Sigmoid colon (tissue), 4 donors: ENCODE data around the gene CEACAM19.

Experiments used
- POLR2A ChIP-seq, 2 donors: fragments of 450-650 bp; IDR thresholded peaks; one replicate each; pipeline ENCODE4 v1.6.1; 2016; ENCODE audit warnings: antibody characterized with exemption in 2 of 2, mild to moderate bottlenecking in 2 of 2, moderate library complexity in 2 of 2
- POLR2AphosphoS5 ChIP-seq, 4 donors: sonication (generic); formaldehyde crosslinking; IDR thresholded peaks; one replicate each; pipeline ENCODE4 v1.6.1; 2017; ENCODE audit warnings: antibody characterized with exemption in 4 of 4
- TF ChIP-seq, protein P1 (sequence below), 4 experiments: fragments of 450-650 bp in 3 of 4; fragments of 200-600 bp in 1 of 4; IDR thresholded peaks; one replicate each; pipeline ENCODE4 v1.5.1; 2016 to 2019; ENCODE audit warnings: antibody characterized with exemption in 4 of 4, mild to moderate bottlenecking in 3 of 4, moderate library complexity in 2 of 4

DNA sequence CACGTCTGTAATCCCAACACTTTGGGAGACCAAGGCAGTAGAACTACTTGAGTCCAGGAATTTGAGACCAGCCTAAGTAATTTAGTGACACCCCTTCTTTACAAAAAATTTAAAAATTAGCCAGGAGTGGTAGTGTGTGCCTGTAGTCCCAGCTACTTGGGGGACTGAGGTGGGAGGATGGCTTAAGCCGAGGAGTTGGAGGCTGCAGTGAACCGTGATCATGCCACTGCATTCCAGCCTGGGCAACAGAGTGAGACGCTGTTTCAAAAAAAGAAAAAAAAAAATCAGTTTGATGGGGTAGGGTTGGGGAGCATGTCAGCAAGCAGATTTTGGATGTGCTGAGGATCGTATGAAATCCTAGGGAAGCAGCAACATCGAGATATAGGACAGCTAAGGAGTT, 4.2 kb downstream of the CEACAM19 start:
- TF ChIP-seq, protein P1, sequence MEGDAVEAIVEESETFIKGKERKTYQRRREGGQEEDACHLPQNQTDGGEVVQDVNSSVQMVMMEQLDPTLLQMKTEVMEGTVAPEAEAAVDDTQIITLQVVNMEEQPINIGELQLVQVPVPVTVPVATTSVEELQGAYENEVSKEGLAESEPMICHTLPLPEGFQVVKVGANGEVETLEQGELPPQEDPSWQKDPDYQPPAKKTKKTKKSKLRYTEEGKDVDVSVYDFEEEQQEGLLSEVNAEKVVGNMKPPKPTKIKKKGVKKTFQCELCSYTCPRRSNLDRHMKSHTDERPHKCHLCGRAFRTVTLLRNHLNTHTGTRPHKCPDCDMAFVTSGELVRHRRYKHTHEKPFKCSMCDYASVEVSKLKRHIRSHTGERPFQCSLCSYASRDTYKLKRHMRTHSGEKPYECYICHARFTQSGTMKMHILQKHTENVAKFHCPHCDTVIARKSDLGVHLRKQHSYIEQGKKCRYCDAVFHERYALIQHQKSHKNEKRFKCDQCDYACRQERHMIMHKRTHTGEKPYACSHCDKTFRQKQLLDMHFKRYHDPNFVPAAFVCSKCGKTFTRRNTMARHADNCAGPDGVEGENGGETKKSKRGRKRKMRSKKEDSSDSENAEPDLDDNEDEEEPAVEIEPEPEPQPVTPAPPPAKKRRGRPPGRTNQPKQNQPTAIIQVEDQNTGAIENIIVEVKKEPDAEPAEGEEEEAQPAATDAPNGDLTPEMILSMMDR (IDR thresholded peaks at IDR 0.05), result no peak
- TF ChIP-seq POLR2A (IDR thresholded peaks at IDR 0.05), result no peak
- TF ChIP-seq POLR2AphosphoS5 (IDR thresholded peaks at IDR 0.05), result no peak
